SK-N-SH (cell line): ENCODE measurements around the gene ZNRD2. TPM values are rescaled to one million over a fixed set of nuclear protein-coding genes. Genes with fewer than 3 reads are reported as not detected.

Source experiments
- CTCF ChIA-PET: fragments of 300-600, 350-600 bp; formaldehyde crosslinking; extraction: SDS; loops from one replicate; lab custom pipeline; 2021; lab: Yijun Ruan, JAX
- POLR2A ChIA-PET: fragments of 350-600 bp; sonication (Branson Sonifier 250); formaldehyde crosslinking; extraction: SDS; loops from one replicate; lab custom pipeline; 2020; ENCODE audit warnings: antibody characterized with exemption, inconsistent platforms; lab: Yijun Ruan, JAX
- DNase-seq: peaks from one replicate; pipeline ENCODE4 v3.0.0; 2012
- H2AFZ ChIP-seq: fragments of 200-600 bp; sonication (generic); 2 replicates; pipeline ENCODE4 v1.8.1; 2016; ENCODE audit warnings: antibody characterized with exemption, mild to moderate bottlenecking, low read depth
- H3F3A ChIP-seq: fragments of 200-600 bp; sonication (generic); replicated peaks from 2 replicates; pipeline ENCODE3; 2016; ENCODE audit warnings: antibody characterized with exemption, mild to moderate bottlenecking; ENCODE audit not compliant: insufficient read depth
- H3K27ac ChIP-seq, 2 experiments: fragments of 200-500 bp in 1 of 2; fragments of 200-600 bp in 1 of 2; sonication (Bioruptor generic) in 1 of 2; sonication (generic), shearing (Covaris generic) in 1 of 2; 2 replicates each; pipeline versions ENCODE4 v1.5.1 to v1.6.1; 2014 to 2016; ENCODE audit warnings: low read depth in 2 of 2, inconsistent platforms in 1 of 2, low read length in 1 of 2, mild to moderate bottlenecking in 1 of 2, mixed read lengths in 1 of 2
- H3K27me3 ChIP-seq: fragments of 200-600 bp; sonication (generic), shearing (Covaris generic); 2 replicates; pipeline ENCODE4 v1.6.1; 2016; ENCODE audit warnings: mixed run types; ENCODE audit not compliant: insufficient read depth
- H3K36me3 ChIP-seq, 2 experiments: fragments of 200-500 bp in 1 of 2; fragments of 200-600 bp in 1 of 2; sonication (Bioruptor generic) in 1 of 2; sonication (generic) in 1 of 2; replicated peaks in 1 of 2; 2 replicates each; pipeline versions ENCODE3 to v1.5.1; 2014 to 2016; ENCODE audit warnings: low read length in 1 of 2, mild to moderate bottlenecking in 1 of 2; ENCODE audit not compliant: insufficient read depth in 2 of 2, control insufficient read depth in 1 of 2
- H3K4me1 ChIP-seq, 2 experiments: fragments of 200-500 bp in 1 of 2; fragments of 200-600 bp in 1 of 2; sonication (Bioruptor generic) in 1 of 2; sonication (generic), shearing (Covaris generic) in 1 of 2; 2 replicates each; pipeline versions ENCODE4 v1.5.1 to v1.6.1; 2014 to 2016; ENCODE audit warnings: low read depth in 1 of 2, low read length in 1 of 2, mixed run types in 1 of 2; ENCODE audit not compliant: insufficient read depth in 2 of 2, control insufficient read depth in 1 of 2
- H3K4me2 ChIP-seq: fragments of 200-600 bp; sonication (generic), shearing (Covaris generic); 2 replicates; pipeline ENCODE4 v1.6.1; 2017; ENCODE audit warnings: mixed run types
- H3K4me3 ChIP-seq, 2 experiments: fragments of 200-500 bp in 1 of 2; fragments of 200-600 bp in 1 of 2; sonication (Bioruptor generic) in 1 of 2; sonication (generic), shearing (Covaris generic) in 1 of 2; 2 replicates each; pipeline versions ENCODE4 v1.5.1 to v1.8.1; 2014 to 2016; ENCODE audit warnings: low read depth in 2 of 2, inconsistent platforms in 1 of 2, low read length in 1 of 2, mild to moderate bottlenecking in 1 of 2, mixed read lengths in 1 of 2, moderate library complexity in 1 of 2
- H3K79me2 ChIP-seq: fragments of 200-600 bp; sonication (generic); 2 replicates; pipeline ENCODE4 v1.8.1; 2017; ENCODE audit warnings: mild to moderate bottlenecking; ENCODE audit not compliant: insufficient read depth
- H3K9ac ChIP-seq: fragments of 200-600 bp; sonication (generic); 2 replicates; pipeline ENCODE4 v1.6.1; 2017; ENCODE audit warnings: mixed run types
- H3K9me2 ChIP-seq: fragments of 200-600 bp; sonication (generic); 2 replicates; pipeline ENCODE4 v1.6.1; 2017; ENCODE audit warnings: mixed run types
- H3K9me3 ChIP-seq: fragments of 200-600 bp; sonication (generic); 2 replicates; pipeline ENCODE4 v1.6.1; 2017; ENCODE audit warnings: mixed run types, mild to moderate bottlenecking, moderate library complexity
- H4K20me1 ChIP-seq: fragments of 200-600 bp; sonication (generic); 2 replicates; pipeline ENCODE4 v1.6.1; 2017; ENCODE audit warnings: mild to moderate bottlenecking, mixed run types; ENCODE audit not compliant: insufficient read depth
- ELF1 ChIP-seq: IDR thresholded peaks from 2 replicates; pipeline ENCODE4 v1.4.0; 2012
- FOSL2 ChIP-seq: IDR thresholded peaks from 2 replicates; pipeline ENCODE4 v1.4.0; 2012; ENCODE audit warnings: low read depth, mild to moderate bottlenecking, moderate library complexity, borderline replicate concordance
- MXI1 ChIP-seq: IDR thresholded peaks from 2 replicates; pipeline ENCODE4 v1.6.1; 2012; ENCODE audit warnings: mild to moderate bottlenecking, low read depth, low read length, improper control_type of control experiment
- NFIC ChIP-seq: IDR thresholded peaks from 2 replicates; pipeline ENCODE4 v1.4.0; 2012; ENCODE audit warnings: borderline replicate concordance
- NRF1 ChIP-seq: IDR thresholded peaks from 2 replicates; pipeline ENCODE4 v1.6.1; 2012; ENCODE audit warnings: low read depth, mild to moderate bottlenecking, low read length
- POLR2AphosphoS5 ChIP-seq: IDR thresholded peaks from 2 replicates; pipeline ENCODE4 v1.6.1; 2012; ENCODE audit warnings: low read depth, low read length
- RFX5 ChIP-seq: IDR thresholded peaks from 2 replicates; pipeline ENCODE4 v1.6.1; 2012; ENCODE audit warnings: mild to moderate bottlenecking, improper control_type of control experiment, low read length
- SIN3A ChIP-seq: IDR thresholded peaks from 2 replicates; pipeline ENCODE4 v1.6.1; 2012; ENCODE audit warnings: low read depth, mild to moderate bottlenecking, low read length, moderate library complexity, borderline replicate concordance
- SMC3 ChIP-seq: IDR thresholded peaks from 2 replicates; pipeline ENCODE4 v1.6.1; 2012; ENCODE audit warnings: low read depth, low read length, improper control_type of control experiment
- TAF1 ChIP-seq: IDR thresholded peaks from 2 replicates; pipeline ENCODE4 v1.6.1; 2012; ENCODE audit warnings: low read depth, mild to moderate bottlenecking, low read length, moderate library complexity, borderline replicate concordance
- TCF12 ChIP-seq: IDR thresholded peaks from 2 replicates; pipeline ENCODE4 v1.4.0; 2012
- YY1 ChIP-seq: IDR thresholded peaks from 2 replicates; pipeline ENCODE4 v1.4.0; 2012; ENCODE audit warnings: low read depth, mild to moderate bottlenecking
- WGBS: methylation state at CpG from one replicate; pipeline ENCODE4 v1.1.6; 2017; ENCODE audit warnings: low lambda C conversion rate; 5-methylcytosine and 5-hydroxymethylcytosine counted together
- polyA plus RNA-seq, 3 experiments: library from polyadenylated mRNA; depleted of rRNA; stranded (reverse); fragments of >200 nt; gene quantifications; 2 replicates each; pipeline ENCODE4 v1.2.3, GENCODE V29; 2012
- TF ChIP-seq, protein P1 (sequence below): IDR thresholded peaks from 2 replicates; pipeline ENCODE4 v1.4.0; 2012; ENCODE audit warnings: low read depth, borderline replicate concordance
- TF ChIP-seq, protein P2 (sequence below): IDR thresholded peaks from 2 replicates; pipeline ENCODE4 v1.4.0; 2012; ENCODE audit warnings: low read depth
- TF ChIP-seq, protein P3 (sequence below): fragments of 150-350 bp; IDR thresholded peaks from 2 replicates; pipeline ENCODE4 v1.6.1; 2017; ENCODE audit warnings: antibody characterized with exemption, low read length, low read depth, borderline replicate concordance
- TF ChIP-seq, protein P4 (sequence below): fragments of 200-600 bp; sonication (generic); IDR thresholded peaks from 2 replicates; pipeline ENCODE4 v1.6.1; 2017; ENCODE audit warnings: antibody characterized with exemption, mild to moderate bottlenecking, moderate library complexity
- TF ChIP-seq, protein P5 (sequence below): IDR thresholded peaks from 2 replicates; pipeline ENCODE4 v1.6.1; 2012; ENCODE audit warnings: mild to moderate bottlenecking, low read depth, low read length, moderate library complexity

ZNRD2 gene
- polyA plus RNA-seq, 1 of the 3 experiments (the other 2 are of a cell fraction), result 78.1 TPM

DNA sequence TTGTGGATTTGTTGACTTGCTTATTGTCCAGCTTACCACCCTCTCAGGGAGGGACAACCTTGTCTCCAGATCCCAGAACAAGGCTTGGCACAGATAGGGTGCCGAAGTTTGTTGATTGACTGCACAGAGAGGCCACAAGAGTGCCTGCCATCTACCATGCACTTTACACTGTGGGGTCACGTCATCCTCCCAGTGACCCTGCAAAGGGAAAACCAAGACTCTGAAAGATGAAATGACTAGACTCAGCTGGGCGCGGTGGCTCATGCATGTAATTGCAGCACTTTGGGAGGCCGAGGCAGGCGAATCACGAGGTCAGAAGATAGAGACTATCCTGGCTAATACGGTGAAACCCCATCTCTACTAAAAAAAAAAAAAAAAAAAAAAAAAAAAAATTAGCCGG lies 7.5 kb upstream of the ZNRD2 start:
- POLR2A ChIA-PET, result no interaction called here
- Histone ChIP-seq H3K9ac (no peak overlapping the region), H3K4me3 (no peak overlapping the region)
- DNase-seq, result no peak
- CTCF ChIA-PET, result interaction anchor here (1.1 to 6.4 kb wide), 3 partner anchors 9 to 52 kb away, joined by 3 to 69 read pairs (median 61); partner anchors contain the start of genes FAM89B and ZNRD2
- WGBS, result 90% methylated on average over 7 of the region's 9 CpGs
- TF ChIP-seq SIN3A (no peak), YY1 (no peak), ELF1 (no peak), SMC3 (no peak), FOSL2 (no peak), NFIC (no peak), RFX5 (no peak), MXI1 (no peak), POLR2AphosphoS5 (no peak), TCF12 (no peak), TAF1 (no peak), NRF1 (no peak)
- TF ChIP-seq, protein P1, sequence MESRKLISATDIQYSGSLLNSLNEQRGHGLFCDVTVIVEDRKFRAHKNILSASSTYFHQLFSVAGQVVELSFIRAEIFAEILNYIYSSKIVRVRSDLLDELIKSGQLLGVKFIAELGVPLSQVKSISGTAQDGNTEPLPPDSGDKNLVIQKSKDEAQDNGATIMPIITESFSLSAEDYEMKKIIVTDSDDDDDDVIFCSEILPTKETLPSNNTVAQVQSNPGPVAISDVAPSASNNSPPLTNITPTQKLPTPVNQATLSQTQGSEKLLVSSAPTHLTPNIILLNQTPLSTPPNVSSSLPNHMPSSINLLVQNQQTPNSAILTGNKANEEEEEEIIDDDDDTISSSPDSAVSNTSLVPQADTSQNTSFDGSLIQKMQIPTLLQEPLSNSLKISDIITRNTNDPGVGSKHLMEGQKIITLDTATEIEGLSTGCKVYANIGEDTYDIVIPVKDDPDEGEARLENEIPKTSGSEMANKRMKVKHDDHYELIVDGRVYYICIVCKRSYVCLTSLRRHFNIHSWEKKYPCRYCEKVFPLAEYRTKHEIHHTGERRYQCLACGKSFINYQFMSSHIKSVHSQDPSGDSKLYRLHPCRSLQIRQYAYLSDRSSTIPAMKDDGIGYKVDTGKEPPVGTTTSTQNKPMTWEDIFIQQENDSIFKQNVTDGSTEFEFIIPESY, result no peak
- TF ChIP-seq, protein P2, sequence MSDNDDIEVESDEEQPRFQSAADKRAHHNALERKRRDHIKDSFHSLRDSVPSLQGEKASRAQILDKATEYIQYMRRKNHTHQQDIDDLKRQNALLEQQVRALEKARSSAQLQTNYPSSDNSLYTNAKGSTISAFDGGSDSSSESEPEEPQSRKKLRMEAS, result no peak
- TF ChIP-seq, protein P3, sequence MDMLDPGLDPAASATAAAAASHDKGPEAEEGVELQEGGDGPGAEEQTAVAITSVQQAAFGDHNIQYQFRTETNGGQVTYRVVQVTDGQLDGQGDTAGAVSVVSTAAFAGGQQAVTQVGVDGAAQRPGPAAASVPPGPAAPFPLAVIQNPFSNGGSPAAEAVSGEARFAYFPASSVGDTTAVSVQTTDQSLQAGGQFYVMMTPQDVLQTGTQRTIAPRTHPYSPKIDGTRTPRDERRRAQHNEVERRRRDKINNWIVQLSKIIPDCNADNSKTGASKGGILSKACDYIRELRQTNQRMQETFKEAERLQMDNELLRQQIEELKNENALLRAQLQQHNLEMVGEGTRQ, result no peak
- TF ChIP-seq, protein P4, sequence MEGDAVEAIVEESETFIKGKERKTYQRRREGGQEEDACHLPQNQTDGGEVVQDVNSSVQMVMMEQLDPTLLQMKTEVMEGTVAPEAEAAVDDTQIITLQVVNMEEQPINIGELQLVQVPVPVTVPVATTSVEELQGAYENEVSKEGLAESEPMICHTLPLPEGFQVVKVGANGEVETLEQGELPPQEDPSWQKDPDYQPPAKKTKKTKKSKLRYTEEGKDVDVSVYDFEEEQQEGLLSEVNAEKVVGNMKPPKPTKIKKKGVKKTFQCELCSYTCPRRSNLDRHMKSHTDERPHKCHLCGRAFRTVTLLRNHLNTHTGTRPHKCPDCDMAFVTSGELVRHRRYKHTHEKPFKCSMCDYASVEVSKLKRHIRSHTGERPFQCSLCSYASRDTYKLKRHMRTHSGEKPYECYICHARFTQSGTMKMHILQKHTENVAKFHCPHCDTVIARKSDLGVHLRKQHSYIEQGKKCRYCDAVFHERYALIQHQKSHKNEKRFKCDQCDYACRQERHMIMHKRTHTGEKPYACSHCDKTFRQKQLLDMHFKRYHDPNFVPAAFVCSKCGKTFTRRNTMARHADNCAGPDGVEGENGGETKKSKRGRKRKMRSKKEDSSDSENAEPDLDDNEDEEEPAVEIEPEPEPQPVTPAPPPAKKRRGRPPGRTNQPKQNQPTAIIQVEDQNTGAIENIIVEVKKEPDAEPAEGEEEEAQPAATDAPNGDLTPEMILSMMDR, result no peak
- TF ChIP-seq, protein P5, sequence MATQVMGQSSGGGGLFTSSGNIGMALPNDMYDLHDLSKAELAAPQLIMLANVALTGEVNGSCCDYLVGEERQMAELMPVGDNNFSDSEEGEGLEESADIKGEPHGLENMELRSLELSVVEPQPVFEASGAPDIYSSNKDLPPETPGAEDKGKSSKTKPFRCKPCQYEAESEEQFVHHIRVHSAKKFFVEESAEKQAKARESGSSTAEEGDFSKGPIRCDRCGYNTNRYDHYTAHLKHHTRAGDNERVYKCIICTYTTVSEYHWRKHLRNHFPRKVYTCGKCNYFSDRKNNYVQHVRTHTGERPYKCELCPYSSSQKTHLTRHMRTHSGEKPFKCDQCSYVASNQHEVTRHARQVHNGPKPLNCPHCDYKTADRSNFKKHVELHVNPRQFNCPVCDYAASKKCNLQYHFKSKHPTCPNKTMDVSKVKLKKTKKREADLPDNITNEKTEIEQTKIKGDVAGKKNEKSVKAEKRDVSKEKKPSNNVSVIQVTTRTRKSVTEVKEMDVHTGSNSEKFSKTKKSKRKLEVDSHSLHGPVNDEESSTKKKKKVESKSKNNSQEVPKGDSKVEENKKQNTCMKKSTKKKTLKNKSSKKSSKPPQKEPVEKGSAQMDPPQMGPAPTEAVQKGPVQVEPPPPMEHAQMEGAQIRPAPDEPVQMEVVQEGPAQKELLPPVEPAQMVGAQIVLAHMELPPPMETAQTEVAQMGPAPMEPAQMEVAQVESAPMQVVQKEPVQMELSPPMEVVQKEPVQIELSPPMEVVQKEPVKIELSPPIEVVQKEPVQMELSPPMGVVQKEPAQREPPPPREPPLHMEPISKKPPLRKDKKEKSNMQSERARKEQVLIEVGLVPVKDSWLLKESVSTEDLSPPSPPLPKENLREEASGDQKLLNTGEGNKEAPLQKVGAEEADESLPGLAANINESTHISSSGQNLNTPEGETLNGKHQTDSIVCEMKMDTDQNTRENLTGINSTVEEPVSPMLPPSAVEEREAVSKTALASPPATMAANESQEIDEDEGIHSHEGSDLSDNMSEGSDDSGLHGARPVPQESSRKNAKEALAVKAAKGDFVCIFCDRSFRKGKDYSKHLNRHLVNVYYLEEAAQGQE, result no peak
- TF ChIP-seq, all 33 proteins: peak for 0
- Histone ChIP-seq H3K9me2 (no peaks in the 10 kb centered on the region), H2AFZ (no peak overlapping the region), H3F3A (peaks cover 53% of the 10 kb centered on the region), H3K27me3 (no peaks in the 10 kb centered on the region), H3K36me3 (no peaks in the 10 kb centered on the region), H3K27ac (no peak overlapping the region), H3K9me3 (no peaks in the 10 kb centered on the region), H3K4me1 (peaks cover 37 to 47% of the 10 kb centered on the region in 2 experiments), H3K79me2 (peaks cover 23% of the 10 kb centered on the region), H3K4me2 (no peak overlapping the region), H4K20me1 (no peaks in the 10 kb centered on the region)
